IMR-90 (cell line): ENCODE data around the gene FOXP1.

ENCODE experiments used
- BHLHE40 ChIP-seq: fragments of 150-350 bp; IDR thresholded peaks from 2 replicates; pipeline ENCODE4 v1.6.1; 2016; ENCODE audit warnings: mild to moderate bottlenecking, low read depth, low read length
- TF ChIP-seq, protein P1 (sequence below): conservative IDR thresholded peaks from 2 replicates; pipeline ENCODE4 v1.5.1; 2012; ENCODE audit warnings: mild to moderate bottlenecking, low read depth, low read length, improper control_type of control experiment
- TF ChIP-seq, protein P2 (sequence below): fragments of 150-350 bp; IDR thresholded peaks from 2 replicates; pipeline ENCODE4 v1.6.1; 2016; ENCODE audit warnings: low read depth, mild to moderate bottlenecking, low read length, moderate library complexity, borderline replicate concordance

DNA sequence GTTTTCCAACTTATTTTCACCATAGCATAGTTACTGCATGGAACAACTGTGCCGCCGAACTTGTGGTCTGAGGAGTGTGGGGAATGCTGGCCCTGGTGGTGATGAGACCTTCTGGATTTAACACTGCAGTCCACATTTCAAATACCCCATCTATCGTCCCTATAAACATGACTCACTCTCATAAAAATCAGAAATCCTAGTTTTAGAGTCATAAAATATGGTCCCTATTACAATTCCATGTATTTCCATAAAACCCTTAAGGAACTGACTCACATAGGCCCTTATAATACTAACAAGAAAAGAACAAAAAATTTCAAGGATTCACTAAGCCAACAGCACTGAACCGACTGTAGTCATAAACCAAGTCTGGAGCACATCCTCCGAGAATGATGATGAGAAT lies 147.2 kb downstream of the FOXP1 start:
- TF ChIP-seq, protein P1, sequence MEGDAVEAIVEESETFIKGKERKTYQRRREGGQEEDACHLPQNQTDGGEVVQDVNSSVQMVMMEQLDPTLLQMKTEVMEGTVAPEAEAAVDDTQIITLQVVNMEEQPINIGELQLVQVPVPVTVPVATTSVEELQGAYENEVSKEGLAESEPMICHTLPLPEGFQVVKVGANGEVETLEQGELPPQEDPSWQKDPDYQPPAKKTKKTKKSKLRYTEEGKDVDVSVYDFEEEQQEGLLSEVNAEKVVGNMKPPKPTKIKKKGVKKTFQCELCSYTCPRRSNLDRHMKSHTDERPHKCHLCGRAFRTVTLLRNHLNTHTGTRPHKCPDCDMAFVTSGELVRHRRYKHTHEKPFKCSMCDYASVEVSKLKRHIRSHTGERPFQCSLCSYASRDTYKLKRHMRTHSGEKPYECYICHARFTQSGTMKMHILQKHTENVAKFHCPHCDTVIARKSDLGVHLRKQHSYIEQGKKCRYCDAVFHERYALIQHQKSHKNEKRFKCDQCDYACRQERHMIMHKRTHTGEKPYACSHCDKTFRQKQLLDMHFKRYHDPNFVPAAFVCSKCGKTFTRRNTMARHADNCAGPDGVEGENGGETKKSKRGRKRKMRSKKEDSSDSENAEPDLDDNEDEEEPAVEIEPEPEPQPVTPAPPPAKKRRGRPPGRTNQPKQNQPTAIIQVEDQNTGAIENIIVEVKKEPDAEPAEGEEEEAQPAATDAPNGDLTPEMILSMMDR = no peak
- TF ChIP-seq, protein P2, sequence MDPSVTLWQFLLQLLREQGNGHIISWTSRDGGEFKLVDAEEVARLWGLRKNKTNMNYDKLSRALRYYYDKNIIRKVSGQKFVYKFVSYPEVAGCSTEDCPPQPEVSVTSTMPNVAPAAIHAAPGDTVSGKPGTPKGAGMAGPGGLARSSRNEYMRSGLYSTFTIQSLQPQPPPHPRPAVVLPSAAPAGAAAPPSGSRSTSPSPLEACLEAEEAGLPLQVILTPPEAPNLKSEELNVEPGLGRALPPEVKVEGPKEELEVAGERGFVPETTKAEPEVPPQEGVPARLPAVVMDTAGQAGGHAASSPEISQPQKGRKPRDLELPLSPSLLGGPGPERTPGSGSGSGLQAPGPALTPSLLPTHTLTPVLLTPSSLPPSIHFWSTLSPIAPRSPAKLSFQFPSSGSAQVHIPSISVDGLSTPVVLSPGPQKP = no peak
- no peak for TF ChIP-seq BHLHE40
